A673 (cell line): ENCODE measurements around the gene SPACA1.

Experiments used
- EZH2 ChIP-seq: fragments of 200-600 bp; sonication (generic); IDR thresholded peaks from 2 replicates; pipeline ENCODE4 v1.6.1; 2017; ENCODE audit warnings: borderline replicate concordance, low read depth, mild to moderate bottlenecking, mixed read lengths, antibody characterized with exemption, low read length; ENCODE audit not compliant: poor library complexity, severe bottlenecking
- TF ChIP-seq, protein P1 (sequence below): fragments of 300-800, 200-600 bp; sonication (generic); conservative IDR thresholded peaks from 2 replicates; pipeline ENCODE4 v1.5.1; 2017; ENCODE audit warnings: low read depth, mild to moderate bottlenecking, antibody characterized with exemption, low read length, moderate library complexity, mixed read lengths

GRCh38 chr6:88114838-88115237 is 67.2 kb downstream of the SPACA1 start:
- TF ChIP-seq, protein P1, sequence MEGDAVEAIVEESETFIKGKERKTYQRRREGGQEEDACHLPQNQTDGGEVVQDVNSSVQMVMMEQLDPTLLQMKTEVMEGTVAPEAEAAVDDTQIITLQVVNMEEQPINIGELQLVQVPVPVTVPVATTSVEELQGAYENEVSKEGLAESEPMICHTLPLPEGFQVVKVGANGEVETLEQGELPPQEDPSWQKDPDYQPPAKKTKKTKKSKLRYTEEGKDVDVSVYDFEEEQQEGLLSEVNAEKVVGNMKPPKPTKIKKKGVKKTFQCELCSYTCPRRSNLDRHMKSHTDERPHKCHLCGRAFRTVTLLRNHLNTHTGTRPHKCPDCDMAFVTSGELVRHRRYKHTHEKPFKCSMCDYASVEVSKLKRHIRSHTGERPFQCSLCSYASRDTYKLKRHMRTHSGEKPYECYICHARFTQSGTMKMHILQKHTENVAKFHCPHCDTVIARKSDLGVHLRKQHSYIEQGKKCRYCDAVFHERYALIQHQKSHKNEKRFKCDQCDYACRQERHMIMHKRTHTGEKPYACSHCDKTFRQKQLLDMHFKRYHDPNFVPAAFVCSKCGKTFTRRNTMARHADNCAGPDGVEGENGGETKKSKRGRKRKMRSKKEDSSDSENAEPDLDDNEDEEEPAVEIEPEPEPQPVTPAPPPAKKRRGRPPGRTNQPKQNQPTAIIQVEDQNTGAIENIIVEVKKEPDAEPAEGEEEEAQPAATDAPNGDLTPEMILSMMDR, result no peak
- no peak for TF ChIP-seq EZH2
